Thyroid gland (tissue), 4 donors: ENCODE measurements around the gene SUPT16H. TPM values are rescaled to one million over a fixed set of nuclear protein-coding genes. Genes with fewer than 3 reads are reported as not detected.
A peak's percentile ranks its signal among the peaks of the same experiment; 100 is the strongest.

Source experiments
- DNase-seq, 2 donors: peaks; one replicate each; pipeline ENCODE4 v3.0.0-alpha.2; 2019
- H3K27ac ChIP-seq, 3 donors: fragments of 200-600 bp; sonication (generic); 1 replicate in 2 of 3; 2 replicates in 1 of 3; pipeline ENCODE4 v1.5.1; 2016 to 2019; ENCODE audit warnings: mild to moderate bottlenecking in 1 of 3, moderate library complexity in 1 of 3
- H3K27me3 ChIP-seq: fragments of 200-600 bp; sonication (generic); one replicate; pipeline ENCODE4 v1.5.1; 2019
- H3K36me3 ChIP-seq, 2 donors: fragments of 200-600 bp; sonication (generic); one replicate each; pipeline ENCODE4 v1.5.1; 2016 to 2019
- H3K4me1 ChIP-seq, 2 donors: fragments of 200-600 bp; sonication (generic); one replicate each; pipeline ENCODE4 v1.5.1; 2017 to 2019
- H3K4me3 ChIP-seq, 3 donors: fragments of 200-600 bp; sonication (generic); replicated peaks in 1 of 3; 1 replicate in 2 of 3; 2 replicates in 1 of 3; pipeline ENCODE4 v1.5.1; 2016; ENCODE audit warnings: mild to moderate bottlenecking in 1 of 3
- H3K9me3 ChIP-seq: fragments of 200-600 bp; sonication (generic); one replicate; pipeline ENCODE4 v1.5.1; 2017
- POLR2A ChIP-seq, 2 donors: fragments of 450-650 bp; IDR thresholded peaks; one replicate each; pipeline ENCODE4 v1.6.1; 2017; ENCODE audit warnings: antibody characterized with exemption in 2 of 2, mild to moderate bottlenecking in 2 of 2, moderate library complexity in 1 of 2
- WGBS, 2 donors: methylation state at CpG; one replicate each; pipeline ENCODE4 v1.1.5; 2017; 5-methylcytosine and 5-hydroxymethylcytosine counted together
- intact Hi-C: fragments of 100-400 bp; cut with DNase I; formaldehyde crosslinking; loops from one replicate; pipeline ENCODE4 v1.15.1; 2023
- total RNA-seq, 4 donors: library from RNA; depleted of rRNA; stranded (reverse); fragments of >200 nt; gene quantifications; one replicate each; pipeline ENCODE4 v1.2.3, GENCODE V29; 2016
- TF ChIP-seq, protein P1 (sequence below), 6 experiments: fragments of 200-600 bp in 3 of 6; fragments of 450-650 bp in 3 of 6; sonication (generic) in 3 of 6; IDR thresholded peaks; one replicate each; pipeline ENCODE4 v1.5.1; 2016 to 2019; ENCODE audit warnings: antibody characterized with exemption in 6 of 6, mild to moderate bottlenecking in 2 of 6, inconsistent platforms in 1 of 6, moderate library complexity in 1 of 6

Gene SUPT16H
- total RNA-seq, 4 donors from 2014 or later = 58.4 to 87.0 (median 69.9) TPM

DNA sequence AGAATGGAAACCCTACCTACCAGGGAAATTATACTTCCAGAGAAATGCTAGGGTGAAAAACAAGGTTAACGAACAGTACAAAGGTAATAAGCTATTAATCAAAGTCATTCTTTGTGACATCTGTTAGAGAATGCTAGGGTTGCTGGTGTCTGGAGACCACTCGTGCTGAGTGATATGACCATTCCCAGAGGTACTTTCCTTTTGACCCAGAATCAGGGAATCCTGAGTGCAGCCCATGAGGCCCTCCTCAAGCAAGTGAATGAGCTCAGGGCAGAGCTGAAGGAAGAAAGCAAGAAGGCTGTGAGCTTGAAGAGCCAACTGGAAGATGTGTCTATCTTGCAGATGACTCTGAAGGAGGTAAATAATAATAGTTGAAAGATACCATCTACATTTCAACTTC, 72.2 kb downstream of the SUPT16H start:
- Histone ChIP-seq H3K4me3 (no peak overlapping the region), H3K4me1 (peaks cover 0 to 4% of the 10 kb centered on the region in 2 donors), H3K9me3 (no peaks in the 10 kb centered on the region), H3K27me3 (no peaks in the 10 kb centered on the region), H3K27ac (no peak overlapping the region), H3K36me3 (no peaks in the 10 kb centered on the region)
- TF ChIP-seq, protein P1, sequence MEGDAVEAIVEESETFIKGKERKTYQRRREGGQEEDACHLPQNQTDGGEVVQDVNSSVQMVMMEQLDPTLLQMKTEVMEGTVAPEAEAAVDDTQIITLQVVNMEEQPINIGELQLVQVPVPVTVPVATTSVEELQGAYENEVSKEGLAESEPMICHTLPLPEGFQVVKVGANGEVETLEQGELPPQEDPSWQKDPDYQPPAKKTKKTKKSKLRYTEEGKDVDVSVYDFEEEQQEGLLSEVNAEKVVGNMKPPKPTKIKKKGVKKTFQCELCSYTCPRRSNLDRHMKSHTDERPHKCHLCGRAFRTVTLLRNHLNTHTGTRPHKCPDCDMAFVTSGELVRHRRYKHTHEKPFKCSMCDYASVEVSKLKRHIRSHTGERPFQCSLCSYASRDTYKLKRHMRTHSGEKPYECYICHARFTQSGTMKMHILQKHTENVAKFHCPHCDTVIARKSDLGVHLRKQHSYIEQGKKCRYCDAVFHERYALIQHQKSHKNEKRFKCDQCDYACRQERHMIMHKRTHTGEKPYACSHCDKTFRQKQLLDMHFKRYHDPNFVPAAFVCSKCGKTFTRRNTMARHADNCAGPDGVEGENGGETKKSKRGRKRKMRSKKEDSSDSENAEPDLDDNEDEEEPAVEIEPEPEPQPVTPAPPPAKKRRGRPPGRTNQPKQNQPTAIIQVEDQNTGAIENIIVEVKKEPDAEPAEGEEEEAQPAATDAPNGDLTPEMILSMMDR (IDR thresholded peaks at IDR 0.05) = no peak
- no peak for TF ChIP-seq POLR2A (IDR thresholded peaks at IDR 0.05)
- intact Hi-C loops = no loop called here
- WGBS, 2 donors = 73 to 76% methylated on average over 2 of the region's 2 CpGs
- no peak for DNase-seq

DNA sequence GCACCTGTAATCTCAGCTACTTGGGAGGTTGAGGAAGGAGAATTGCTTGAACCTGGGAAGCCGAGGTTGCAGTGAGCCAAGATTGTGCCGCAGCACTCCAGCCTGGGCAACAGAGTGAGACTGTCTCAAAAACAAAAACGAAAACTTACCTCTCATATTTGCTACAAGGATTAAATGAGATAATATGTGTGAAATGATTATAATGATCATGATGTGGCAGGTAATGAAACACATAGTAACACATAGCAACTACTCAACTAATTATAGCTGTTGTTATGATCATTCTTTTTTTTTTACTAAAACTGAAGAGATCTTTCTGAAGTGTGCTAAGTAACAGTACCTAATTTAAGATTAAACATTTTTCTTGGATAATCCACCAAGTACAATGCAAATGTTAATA, 73.9 kb downstream of the SUPT16H start:
- Histone ChIP-seq H3K9me3 (no peaks in the 10 kb centered on the region), H3K4me3 (no peak overlapping the region), H3K27ac (no peak overlapping the region), H3K36me3 (no peaks in the 10 kb centered on the region), H3K4me1 (peaks cover 0 to 4% of the 10 kb centered on the region in 2 donors), H3K27me3 (no peaks in the 10 kb centered on the region)
- intact Hi-C loops = no loop called here
- WGBS, 2 donors = 98 to 99% methylated on average over 3 of the region's 3 CpGs
- DNase-seq = no peak
- TF ChIP-seq POLR2A (IDR thresholded peaks at IDR 0.05) = no peak
- TF ChIP-seq, protein P1 (IDR thresholded peaks at IDR 0.05) = no peak

DNA sequence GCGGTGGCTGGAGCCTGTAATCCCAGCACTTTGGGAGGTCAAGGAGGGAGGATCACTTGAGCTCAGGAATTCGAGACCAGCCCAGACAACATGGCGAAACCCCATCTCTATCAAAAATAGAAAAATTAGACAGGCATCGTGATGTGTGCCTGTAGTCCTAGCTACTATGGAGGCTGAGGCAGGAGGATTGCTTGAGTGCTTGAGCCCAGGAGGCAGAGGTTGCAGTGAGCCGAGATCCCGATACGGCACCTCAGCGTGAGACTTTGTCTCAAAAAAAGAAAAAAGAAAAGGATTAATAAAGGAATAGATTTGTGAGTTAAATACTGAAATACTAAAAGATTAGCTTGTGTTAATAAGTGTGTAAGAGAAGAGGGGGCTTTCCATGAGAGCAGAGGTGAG, 74.6 kb downstream of the SUPT16H start:
- WGBS, 2 donors = 75 to 78% methylated on average over 8 of the region's 8 CpGs
- intact Hi-C loops = no loop called here
- H3K27ac ChIP-seq = no peak overlapping the region

GRCh38 chr14:21308479-21309237, 75.2 kb downstream of the SUPT16H start:
- H3K27ac ChIP-seq = no peak overlapping the region

More for the DNA sequence above, 74.6 kb downstream of the SUPT16H start:
- Histone ChIP-seq H3K4me1 (peaks cover 0 to 4% of the 10 kb centered on the region in 2 donors), H3K4me3 (no peak overlapping the region), H3K27me3 (no peaks in the 10 kb centered on the region), H3K36me3 (no peaks in the 10 kb centered on the region), H3K9me3 (no peaks in the 10 kb centered on the region)
- no peak for DNase-seq
- TF ChIP-seq POLR2A (IDR thresholded peaks at IDR 0.05) = no peak
- TF ChIP-seq, protein P1 (IDR thresholded peaks at IDR 0.05) = no peak

GRCh38 chr14:21308132-21308478, 75.7 kb downstream of the SUPT16H start:
- no peak for DNase-seq
- Histone ChIP-seq H3K4me1 (peaks cover 0 to 4% of the 10 kb centered on the region in 2 donors), H3K36me3 (no peaks in the 10 kb centered on the region), H3K9me3 (no peaks in the 10 kb centered on the region), H3K27me3 (no peaks in the 10 kb centered on the region), H3K27ac (no peak overlapping the region), H3K4me3 (peak overlapping the region in 1 of 3 donors; percentile 25)
- TF ChIP-seq, protein P1 (IDR thresholded peaks at IDR 0.05) = no peak
- TF ChIP-seq POLR2A (IDR thresholded peaks at IDR 0.05) = no peak
- intact Hi-C loops = no loop called here

More at GRCh38 chr14:21308479-21309237, 75.2 kb downstream of the SUPT16H start:
- DNase-seq = peak; percentile 86 to 88
- H3K36me3 ChIP-seq = no peaks in the 10 kb centered on the region
- 4 to 5% methylated on average over 16 of the region's 16 CpGs for WGBS, 2 donors
- H3K27me3 ChIP-seq = no peaks in the 10 kb centered on the region
- H3K4me1 ChIP-seq = peaks cover 0 to 4% of the 10 kb centered on the region in 2 donors
- TF ChIP-seq, protein P1 (IDR thresholded peaks at IDR 0.05) = no peak
- peak in 1 of 2 donors; percentile 75 for TF ChIP-seq POLR2A (IDR thresholded peaks at IDR 0.05)
- peak overlapping the region in 2 of 3 donors; percentile 25 to 26 for H3K4me3 ChIP-seq
- intact Hi-C loops = no loop called here
- no peaks in the 10 kb centered on the region for H3K9me3 ChIP-seq
